Measurements from ENCODE around the gene PIAS1. TPM values are rescaled to one million over a fixed set of nuclear protein-coding genes. Genes with fewer than 3 reads are reported as not detected.

The PIAS1 gene
- total RNA-seq, 1 experiment from 2014 or later = 32.9 TPM

- ChIA-PET CTCF (interaction anchor here (1.2 kb wide), 1 partner anchor 21 kb away, joined by 6 read pairs; no protein-coding TSS in a partner anchor), POLR2A (interaction anchor here (0.9 to 2.5 kb wide), 5 partner anchors 10 to 121 kb away, joined by 3 to 9 read pairs (median 4); no protein-coding TSS in a partner anchor)
- no peak for TF ChIP-seq CTCF (IDR thresholded peaks at IDR 0.05; ENCODE audit: unreplicated experiment)
- H3K27ac Mint-ChIP-seq (ENCODE audit: low read depth, unreplicated experiment) = no peak overlapping the region
- BruUV-seq (replicated peaks) = no TSS peak
- H3K4me3 Mint-ChIP-seq (ENCODE audit: unreplicated experiment) = no peak overlapping the region
- no peak for DNase-seq (ENCODE audit: unreplicated experiment)
- H3K9me3 Mint-ChIP-seq (ENCODE audit: unreplicated experiment) = no peaks in the 10 kb centered on the region
- peaks cover 6% of the 10 kb centered on the region for H3K4me1 Mint-ChIP-seq (ENCODE audit: insufficient read depth, unreplicated experiment)
- H3K27me3 Mint-ChIP-seq (ENCODE audit: insufficient read depth, unreplicated experiment) = no peaks in the 10 kb centered on the region
- H3K36me3 Mint-ChIP-seq (ENCODE audit: insufficient read depth, unreplicated experiment) = peaks cover 94% of the 10 kb centered on the region
- intact Hi-C loops (cut with micrococcal nuclease) = no loop called here
These were observed 121.4 kb downstream of the PIAS1 start for GRCh38 chr15:68175526-68175925.

- Mint-ChIP-seq H3K36me3 (ENCODE audit: insufficient read depth, unreplicated experiment) (peaks cover 93% of the 10 kb centered on the region), H3K9me3 (ENCODE audit: unreplicated experiment) (no peaks in the 10 kb centered on the region), H3K4me1 (ENCODE audit: insufficient read depth, unreplicated experiment) (peaks cover 6% of the 10 kb centered on the region), H3K27ac (ENCODE audit: low read depth, unreplicated experiment) (no peak overlapping the region), H3K27me3 (ENCODE audit: insufficient read depth, unreplicated experiment) (no peaks in the 10 kb centered on the region), H3K4me3 (ENCODE audit: unreplicated experiment) (no peak overlapping the region)
- no peak for DNase-seq (ENCODE audit: unreplicated experiment)
- BruUV-seq (replicated peaks) = no TSS peak
- intact Hi-C loops (cut with micrococcal nuclease) = no loop called here
- CTCF ChIA-PET = interaction anchor here (0.7 to 1.4 kb wide), 2 partner anchors 18 to 710 kb away, joined by 3 to 7 read pairs; no protein-coding TSS in a partner anchor
- no peak for TF ChIP-seq CTCF (IDR thresholded peaks at IDR 0.05; ENCODE audit: unreplicated experiment)
- POLR2A ChIA-PET = interaction anchor here (1.9 to 2.5 kb wide), 2 partner anchors 9 to 15 kb away, joined by 4 to 9 read pairs; no protein-coding TSS in a partner anchor
These were observed 122.5 kb downstream of the PIAS1 start for GRCh38 chr15:68176601-68177000.

- Mint-ChIP-seq H3K27ac (ENCODE audit: low read depth, unreplicated experiment) (no peak overlapping the region), H3K4me3 (ENCODE audit: unreplicated experiment) (no peak overlapping the region), H3K9me3 (ENCODE audit: unreplicated experiment) (no peaks in the 10 kb centered on the region), H3K27me3 (ENCODE audit: insufficient read depth, unreplicated experiment) (no peaks in the 10 kb centered on the region), H3K36me3 (ENCODE audit: insufficient read depth, unreplicated experiment) (peaks cover 91% of the 10 kb centered on the region), H3K4me1 (ENCODE audit: insufficient read depth, unreplicated experiment) (peaks cover 6% of the 10 kb centered on the region)
- TF ChIP-seq CTCF (IDR thresholded peaks at IDR 0.05; ENCODE audit: unreplicated experiment) = no peak
- ChIA-PET CTCF (interaction anchor here (0.6 kb wide), 1 partner anchor 15 kb away, joined by 3 read pairs; no protein-coding TSS in a partner anchor), POLR2A (no interaction called here)
- DNase-seq (ENCODE audit: unreplicated experiment) = no peak
- BruUV-seq (replicated peaks) = no TSS peak
- intact Hi-C loops (cut with micrococcal nuclease) = no loop called here
These were observed 123.6 kb downstream of the PIAS1 start for GRCh38 chr15:68177742-68178141.

GRCh38 chr15:68183616-68184315, 129.7 kb downstream of the PIAS1 start:
- Mint-ChIP-seq H3K4me1 (ENCODE audit: insufficient read depth, unreplicated experiment) (peaks cover 25% of the 10 kb centered on the region), H3K9me3 (ENCODE audit: unreplicated experiment) (no peaks in the 10 kb centered on the region), H3K27ac (ENCODE audit: low read depth, unreplicated experiment) (no peak overlapping the region), H3K4me3 (ENCODE audit: unreplicated experiment) (no peak overlapping the region), H3K36me3 (ENCODE audit: insufficient read depth, unreplicated experiment) (peaks cover 94% of the 10 kb centered on the region), H3K27me3 (ENCODE audit: insufficient read depth, unreplicated experiment) (no peaks in the 10 kb centered on the region)
- DNase-seq (ENCODE audit: unreplicated experiment) = peak; percentile 30
- ChIA-PET CTCF (interaction anchor here (0.6 to 0.8 kb wide), 2 partner anchors 320 to 684 kb away, joined by 3 read pairs; no protein-coding TSS in a partner anchor), POLR2A (interaction anchor here (0.6 to 1.1 kb wide), 5 partner anchors 9 to 1058 kb away, joined by 3 to 4 read pairs (median 3); no protein-coding TSS in a partner anchor)
- no TSS peak for BruUV-seq (replicated peaks)
- TF ChIP-seq CTCF (IDR thresholded peaks at IDR 0.05; ENCODE audit: unreplicated experiment) = no peak
- intact Hi-C loops (cut with micrococcal nuclease) = no loop called here
